GM19023 (cell line): ENCODE results near the gene SEM1.
"Not testable (repeated sequence)": the region's sequence is repeated elsewhere in the genome, so short reads cannot be mapped to it uniquely, and the experiment has no call there.

Source experiments
- ATAC-seq: cut with Tn5 transposase; IDR thresholded peaks from one replicate; pipeline ENCODE4 v1.9.1; 2021; ENCODE audit warnings: mild to moderate bottlenecking, moderate library complexity; ENCODE audit not compliant: unreplicated experiment

The SEM1 gene

GRCh38 chr7:96707901-96708774 is 1.5 kb downstream of the SEM1 start:
- ATAC-seq, result no peak

DNA sequence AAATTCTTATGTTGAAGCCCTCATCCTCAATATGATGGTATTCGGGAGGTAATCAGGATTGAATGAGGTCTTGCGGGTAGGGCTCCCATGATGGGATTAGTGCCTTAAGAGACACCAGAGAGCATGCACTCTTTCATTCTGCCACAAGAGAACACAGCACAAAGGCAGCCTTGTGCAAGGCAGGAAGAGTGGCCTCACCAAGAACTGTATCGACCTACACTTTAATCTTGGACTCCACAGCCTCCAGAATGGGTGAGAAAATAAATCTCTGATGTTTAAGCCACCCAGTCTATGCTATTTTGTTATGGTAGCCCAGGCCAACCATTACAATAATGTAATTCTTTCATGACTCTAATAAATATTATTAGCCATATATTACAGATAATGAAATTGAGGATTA is 8.4 kb downstream of the SEM1 start:
- ATAC-seq, result no peak

DNA sequence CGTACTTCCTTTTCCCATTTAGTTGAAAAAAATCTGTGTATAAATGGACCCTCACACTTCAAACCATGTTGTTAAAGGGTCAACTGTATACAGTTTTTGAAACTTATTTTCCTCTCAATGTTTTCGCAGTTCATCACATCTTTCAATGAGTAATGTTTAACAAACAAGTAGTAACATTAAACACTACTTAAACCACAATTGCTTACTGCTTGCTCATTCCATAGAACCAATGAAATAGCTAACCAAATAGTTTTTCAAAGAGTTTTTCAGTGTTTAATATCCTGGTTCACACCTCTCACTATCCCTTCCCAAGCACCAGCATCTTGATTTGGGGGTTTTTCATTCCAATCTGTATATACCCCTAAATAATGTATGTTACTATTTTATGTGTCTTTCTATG is 9.1 kb downstream of the SEM1 start:
- no peak for ATAC-seq

DNA sequence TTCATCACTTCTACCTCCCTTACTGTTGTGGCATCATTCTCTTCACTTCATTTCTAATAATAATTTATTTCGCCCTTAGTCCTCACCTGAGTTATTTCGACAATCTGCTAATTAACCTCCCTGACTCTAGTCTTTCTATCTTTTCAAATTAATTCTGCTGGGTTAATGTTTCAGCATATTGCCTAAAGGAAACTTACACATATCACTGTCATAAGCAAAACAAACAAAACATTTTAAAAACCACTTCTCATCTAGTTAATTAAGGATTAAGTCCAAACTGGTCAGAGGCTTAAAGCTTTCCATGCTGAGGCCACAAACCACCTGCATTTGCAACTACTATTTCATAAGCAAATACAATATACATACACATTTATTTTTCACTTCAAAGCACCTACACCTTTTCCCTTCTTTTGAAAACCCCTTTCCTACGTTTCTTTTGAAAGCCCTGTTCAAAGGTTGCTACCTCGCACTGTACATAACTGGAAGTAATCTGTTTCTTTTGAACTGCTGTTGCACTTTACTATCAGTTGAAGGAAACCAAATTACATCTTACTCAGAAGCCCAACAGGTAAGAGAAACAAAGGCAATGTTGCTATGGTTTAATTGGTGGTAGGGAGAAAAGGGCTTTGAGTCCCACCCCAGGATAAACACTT is 10.3 kb downstream of the SEM1 start:
- no peak for ATAC-seq

- ATAC-seq, result not testable (repeated sequence)
Measured at GRCh38 chr7:96698449-96698848, 11.2 kb downstream of the SEM1 start.

DNA sequence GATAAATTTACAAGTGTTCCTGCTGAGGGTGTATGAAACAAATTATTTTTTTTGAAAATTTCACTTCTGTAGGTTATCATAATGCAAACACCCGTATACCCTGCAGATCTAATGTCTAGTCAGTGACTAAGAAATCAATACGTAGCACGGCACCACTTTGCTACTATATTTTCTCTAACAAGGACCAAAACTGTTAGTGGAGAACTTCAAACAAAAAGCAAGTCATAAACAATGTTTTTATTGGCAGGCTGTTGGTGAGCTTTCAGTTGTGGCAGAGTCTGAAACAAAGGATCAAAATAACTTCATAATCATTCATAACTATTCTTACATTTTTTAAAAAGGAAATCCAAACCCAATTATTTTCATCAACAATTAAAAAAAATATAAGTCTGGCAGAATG is 11.8 kb downstream of the SEM1 start:
- no peak for ATAC-seq

GRCh38 chr7:96695581-96695980 is 14.1 kb downstream of the SEM1 start:
- ATAC-seq, result no peak

GRCh38 chr7:96694082-96694481 is 15.6 kb downstream of the SEM1 start:
- no peak for ATAC-seq

DNA sequence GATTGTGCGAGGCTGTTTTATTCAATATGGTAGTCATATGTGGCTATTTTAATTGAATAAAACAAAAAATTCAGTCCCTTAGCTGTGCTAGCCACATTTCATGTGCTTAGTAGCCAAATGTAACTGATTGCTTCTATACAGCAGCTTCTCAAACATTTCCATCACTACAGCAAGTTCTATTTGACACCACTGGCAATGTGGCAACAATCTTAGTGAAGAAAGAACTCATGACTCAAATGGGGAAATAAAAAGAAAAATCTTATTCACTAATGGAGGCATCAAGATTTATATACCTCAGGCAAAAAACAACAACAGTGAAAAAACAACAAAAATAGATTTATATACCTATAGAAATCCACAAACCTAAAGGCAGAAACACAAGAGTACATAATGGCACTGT is 17.9 kb downstream of the SEM1 start:
- ATAC-seq, result no peak

GRCh38 chr7:96689414-96689813 is 20.2 kb downstream of the SEM1 start:
- no peak for ATAC-seq

DNA sequence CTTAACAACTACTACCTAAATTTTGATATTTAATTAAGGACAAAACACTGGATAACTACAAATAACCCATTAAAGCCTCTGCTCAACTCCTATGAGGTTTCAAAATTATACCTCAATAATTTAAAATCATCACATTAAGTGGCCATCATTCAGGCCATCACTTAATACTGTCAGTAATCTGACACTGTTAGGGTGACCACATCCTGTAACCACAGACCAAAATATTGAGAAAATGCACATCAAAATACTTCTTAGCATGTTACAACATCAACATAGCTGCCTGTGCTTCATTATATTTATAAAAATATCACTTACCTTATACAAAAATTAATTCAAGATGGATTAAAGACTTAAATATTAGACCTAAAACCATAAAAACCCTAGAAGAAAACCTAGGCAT is 23.3 kb downstream of the SEM1 start:
- ATAC-seq, result no peak

DNA sequence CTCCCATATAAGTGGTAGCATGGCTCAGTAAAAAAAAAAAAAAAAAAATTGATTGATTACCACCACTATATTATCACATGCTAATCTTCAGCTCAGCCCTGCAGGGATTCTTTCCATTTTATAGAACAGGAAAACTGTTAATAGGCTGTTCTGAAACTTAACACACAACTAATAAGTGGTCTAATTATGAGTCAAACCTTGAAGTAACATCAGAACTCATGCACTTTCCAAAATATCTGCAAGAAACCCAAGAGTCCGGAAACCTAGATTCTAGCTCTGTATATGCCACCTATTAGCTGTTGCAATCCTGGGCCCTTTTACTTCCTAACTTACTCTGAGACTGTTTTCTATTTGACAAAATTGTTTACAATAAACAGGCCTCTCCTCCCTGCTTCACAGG is 23.9 kb downstream of the SEM1 start:
- no peak for ATAC-seq

GRCh38 chr7:96685353-96685752 is 24.3 kb downstream of the SEM1 start:
- no peak for ATAC-seq

- ATAC-seq, result no peak
Measured at GRCh38 chr7:96679886-96680285, 29.8 kb downstream of the SEM1 start.

GRCh38 chr7:96676919-96677318 is 32.7 kb downstream of the SEM1 start:
- no peak for ATAC-seq

DNA sequence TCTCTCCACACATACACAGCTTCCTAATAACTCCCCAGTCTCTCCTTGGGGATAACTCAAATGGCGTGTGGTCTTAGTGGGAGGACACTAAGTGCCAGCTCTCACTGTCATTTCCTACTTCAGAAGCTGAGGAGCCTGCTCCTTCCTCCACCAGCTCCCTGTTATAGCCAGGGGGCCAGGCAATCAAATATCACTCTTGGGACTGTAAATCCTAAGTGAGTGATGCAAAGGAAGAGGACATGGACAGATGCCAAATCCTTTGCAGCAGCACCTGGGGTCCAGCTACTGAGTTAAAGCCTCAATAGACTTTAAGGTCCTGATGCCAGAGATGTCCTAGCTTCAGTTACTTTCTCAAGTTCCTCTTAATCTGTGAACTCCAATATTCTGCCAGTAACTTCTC is 34.1 kb downstream of the SEM1 start:
- no peak for ATAC-seq

GRCh38 chr7:96674565-96674964 is 35.1 kb downstream of the SEM1 start:
- ATAC-seq, result no peak

DNA sequence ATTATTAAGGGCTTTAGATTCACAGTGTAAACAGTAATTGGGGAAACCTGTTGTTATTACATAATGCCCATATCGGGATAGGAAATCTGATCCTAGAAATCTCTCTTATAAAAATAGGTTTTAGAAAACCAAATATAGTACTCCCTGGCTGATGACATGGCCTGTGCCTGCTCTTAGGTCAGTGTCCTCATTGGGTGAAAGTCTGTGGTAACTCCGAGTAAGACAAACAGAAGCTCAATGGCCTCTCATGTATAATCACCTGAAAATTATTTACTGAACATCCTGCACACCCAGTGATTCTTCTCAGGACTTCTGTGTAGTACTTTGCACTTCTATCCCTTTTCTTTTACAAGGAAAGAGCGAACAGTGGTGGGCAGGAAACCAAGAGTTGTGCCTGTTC is 37.8 kb downstream of the SEM1 start:
- ATAC-seq, result no peak

GRCh38 chr7:96670338-96671289 is 39.0 kb downstream of the SEM1 start:
- no peak for ATAC-seq

DNA sequence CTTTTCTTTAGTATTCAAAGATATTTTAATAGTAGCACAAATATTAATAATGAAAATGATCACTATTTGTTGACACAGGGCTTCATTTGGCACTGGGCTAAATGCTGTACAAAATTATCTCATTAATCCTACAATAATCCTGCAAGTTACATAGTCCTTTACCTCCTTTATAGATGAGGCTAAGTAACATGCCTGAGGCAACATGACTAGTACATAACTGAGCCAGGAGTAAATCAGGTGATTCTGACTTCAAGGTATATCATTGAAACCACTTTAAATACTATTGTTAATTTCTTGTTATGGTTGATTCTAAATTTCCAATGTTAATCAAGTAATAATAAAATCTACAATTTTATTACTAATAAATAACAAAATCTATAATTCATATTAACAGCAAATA is 39.8 kb downstream of the SEM1 start:
- ATAC-seq, result no peak

- no peak for ATAC-seq
Measured at GRCh38 chr7:96667026-96667425, 42.6 kb downstream of the SEM1 start.
